B cell (primary cell): ENCODE results near the gene TCFL5. TPM values are rescaled to one million over a fixed set of nuclear protein-coding genes. Genes with fewer than 3 reads are reported as not detected.

Experiments
- ATAC-seq: fragments of 200-7000 bp; cut with Tn5 transposase; one replicate; pipeline ENCODE4 v1.10.0; 2021; ENCODE audit warnings: low read depth, mild to moderate bottlenecking, moderate number of reproducible peaks, moderate library complexity
- CTCF ChIA-PET: fragments of 350-600 bp; sonication (Branson Sonifier 250); formaldehyde crosslinking; loops from one replicate; lab custom pipeline; 2021; ENCODE audit warnings: antibody characterized with exemption, inconsistent platforms; lab: Charles Lee
- POLR2A ChIA-PET: fragments of 350-600 bp; sonication (Branson Sonifier 250); formaldehyde crosslinking; loops from one replicate; lab custom pipeline; 2021; ENCODE audit warnings: antibody characterized with exemption; lab: Charles Lee
- DNase-seq: peaks from one replicate; pipeline ENCODE4 v3.0.0; 2013
- H2AFZ ChIP-seq: 2 replicates; pipeline ENCODE4 v1.6.1; 2012; ENCODE audit warnings: mild to moderate bottlenecking, low read depth, low read length; ENCODE audit not compliant: insufficient read depth, poor library complexity, severe bottlenecking
- H3K27ac ChIP-seq, 2 donors: 1 replicate in 1 of 2; 2 replicates in 1 of 2; pipeline ENCODE4 v1.5.1; 2012 to 2013; ENCODE audit warnings: low read length in 2 of 2, mild to moderate bottlenecking in 2 of 2, moderate library complexity in 1 of 2
- H3K27me3 ChIP-seq, 4 experiments: fragments of 200-600 bp in 1 of 4; sonication (generic) in 1 of 4; replicated peaks in 1 of 4; 1 replicate in 2 of 4; 2 replicates in 2 of 4; pipeline versions ENCODE4 v1.6.1 to v1.7.0; 2013 to 2016; ENCODE audit warnings: low read length in 3 of 4, mild to moderate bottlenecking in 2 of 4, mixed read lengths in 1 of 4, moderate library complexity in 1 of 4; ENCODE audit not compliant: insufficient read depth in 4 of 4, control insufficient read depth in 3 of 4; ENCODE audit errors: control extremely low read depth in 1 of 4
- H3K36me3 ChIP-seq, 2 experiments: replicated peaks in 1 of 2; 1 replicate in 1 of 2; 2 replicates in 1 of 2; pipeline versions ENCODE4 v1.6.1 to v1.7.1; 2013; ENCODE audit warnings: low read length in 1 of 2; ENCODE audit not compliant: insufficient read depth in 2 of 2, control insufficient read depth in 1 of 2; ENCODE audit errors: control extremely low read depth in 1 of 2, extremely low read depth in 1 of 2
- H3K4me1 ChIP-seq, 2 donors: fragments of 200-600 bp in 1 of 2; sonication (generic) in 1 of 2; 1 replicate in 1 of 2; 2 replicates in 1 of 2; pipeline versions ENCODE4 v1.5.1 to v1.6.1; 2013 to 2017; ENCODE audit warnings: low read length in 2 of 2; ENCODE audit not compliant: control insufficient read depth in 2 of 2, insufficient read depth in 2 of 2
- H3K4me2 ChIP-seq: replicated peaks from 2 replicates; pipeline ENCODE3; 2012; ENCODE audit warnings: mild to moderate bottlenecking, low read depth, low read length; ENCODE audit not compliant: poor library complexity, severe bottlenecking
- H3K4me3 ChIP-seq, 5 experiments: fragments of 200-600 bp in 1 of 5; sonication (generic) in 1 of 5; 1 replicate in 3 of 5; 2 replicates in 2 of 5; pipeline versions ENCODE4 v1.5.1 to v1.7.0; 2011 to 2016; ENCODE audit warnings: low read length in 4 of 5, mild to moderate bottlenecking in 4 of 5, low read depth in 2 of 5, control low read depth in 1 of 5, moderate library complexity in 1 of 5; ENCODE audit not compliant: insufficient read depth in 1 of 5; ENCODE audit errors: control extremely low read depth in 1 of 5, extremely low read depth in 1 of 5
- H3K79me2 ChIP-seq: fragments of 200-600 bp; sonication (generic); one replicate; pipeline ENCODE4 v1.6.0; 2016; ENCODE audit warnings: low read length; ENCODE audit not compliant: control insufficient read depth, insufficient read depth
- H3K9ac ChIP-seq: fragments of 200-600 bp; sonication (generic); 2 replicates; pipeline ENCODE4 v1.6.1; 2017; ENCODE audit warnings: mild to moderate bottlenecking, low read length, moderate library complexity
- H3K9me3 ChIP-seq, 3 donors: one replicate each; pipeline versions ENCODE4 v1.6.1 to v1.7.1; 2013; ENCODE audit warnings: low read length in 2 of 3; ENCODE audit not compliant: control insufficient read depth in 2 of 3, insufficient read depth in 1 of 3; ENCODE audit errors: control extremely low read depth in 1 of 3
- H4K20me1 ChIP-seq: 2 replicates; pipeline ENCODE4 v1.6.0; 2012; ENCODE audit warnings: mild to moderate bottlenecking, low read length; ENCODE audit not compliant: insufficient read depth, control insufficient read depth, poor library complexity, severe bottlenecking
- H3K27ac Mint-ChIP-seq: one replicate; pipeline ENCODE4 v1.8.0; 2021; ENCODE audit warnings: mixed read lengths
- H3K27me3 Mint-ChIP-seq: one replicate; pipeline ENCODE4 v1.8.0; 2021; ENCODE audit warnings: mixed read lengths
- H3K4me1 Mint-ChIP-seq: one replicate; pipeline ENCODE4 v1.8.0; 2021; ENCODE audit warnings: mixed read lengths
- H3K4me3 Mint-ChIP-seq: one replicate; pipeline ENCODE4 v1.8.0; 2021; ENCODE audit warnings: mixed read lengths
- H3K9me3 Mint-ChIP-seq: one replicate; pipeline ENCODE4 v1.8.0; 2022; ENCODE audit warnings: mixed read lengths; ENCODE audit not compliant: insufficient read depth
- CTCF ChIP-seq: fragments of 200-600 bp; IDR thresholded peaks from one replicate; pipeline ENCODE4 v1.8.0; 2022; ENCODE audit warnings: antibody characterized with exemption, mild to moderate bottlenecking
- EZH2 ChIP-seq: IDR thresholded peaks from 2 replicates; pipeline ENCODE4 v1.6.1; 2012; ENCODE audit warnings: borderline replicate concordance, low read depth, mild to moderate bottlenecking, moderate library complexity, low read length; ENCODE audit not compliant: insufficient read depth, poor library complexity, severe bottlenecking
- WGBS: methylation state at CpG from one replicate; pipeline ENCODE4 v1.1.5; 2013; ENCODE audit warnings: missing lambda C conversion rate; ENCODE audit not compliant: insufficient coverage; 5-methylcytosine and 5-hydroxymethylcytosine counted together
- intact Hi-C: fragments of 100-400 bp; cut with micrococcal nuclease; formaldehyde crosslinking; loops from one replicate; pipeline ENCODE4 v1.10.0; 2022
- polyA plus RNA-seq: library from polyadenylated mRNA; depleted of rRNA; stranded (reverse); fragments of >200 nt; gene quantifications from 2 replicates; pipeline ENCODE4 v1.2.3, GENCODE V29; 2012
- total RNA-seq, 2 donors: library from RNA; stranded (reverse); fragments of 120-200 nt in 1 of 2; gene quantifications; 1 replicate in 1 of 2; 2 replicates in 1 of 2; pipeline versions ENCODE4 v1.2.3 to v1.2.4, GENCODE V29; 2013 to 2022

Gene TCFL5
- total and polyA plus RNA-seq, 2 donors (not counting 1 experiment from before 2014, with no cell fraction given): 2.0 to 16.2 TPM

DNA sequence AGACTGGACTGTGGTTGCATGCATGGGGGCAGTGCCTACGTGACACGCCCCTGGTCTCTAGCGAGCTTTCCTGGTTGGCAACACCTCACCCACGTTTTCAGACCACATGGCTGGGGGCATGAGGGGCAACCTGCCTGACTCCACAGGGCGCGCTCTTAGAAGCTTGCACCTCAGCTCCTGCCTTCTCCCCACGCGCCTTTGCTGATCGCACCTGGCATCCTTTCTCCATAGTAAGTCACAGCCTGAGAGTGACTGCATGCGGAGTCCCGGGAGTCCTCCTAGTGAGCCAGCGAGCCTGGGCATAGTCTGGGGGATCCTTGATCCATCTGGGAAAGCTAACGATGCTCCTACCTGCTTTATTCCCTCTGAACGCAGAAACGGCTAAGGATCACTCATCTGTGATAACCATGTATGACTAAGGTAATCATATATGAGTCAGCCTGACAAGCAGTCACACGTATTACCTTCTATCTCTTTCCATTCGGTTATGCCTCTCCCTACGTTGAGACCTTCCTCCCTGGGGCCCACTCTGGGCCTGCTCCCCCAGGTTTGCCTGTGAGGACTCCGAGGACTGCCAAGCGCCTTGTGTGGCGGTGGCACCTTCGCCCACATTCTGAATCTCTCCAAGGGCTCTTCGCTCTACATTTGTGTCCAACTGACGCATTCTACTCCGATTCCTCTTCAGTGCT, 4.5 kb downstream of the TCFL5 start:
- no peak for ATAC-seq
- Mint-ChIP-seq H3K4me3 (no peak overlapping the region), H3K4me1 (peaks cover 20% of the 10 kb centered on the region), H3K27ac (no peak overlapping the region), H3K9me3 (no peaks in the 10 kb centered on the region), H3K27me3 (no peaks in the 10 kb centered on the region)
- H3K4me3 ChIP-seq: no peak overlapping the region
- H3K36me3 ChIP-seq: peaks cover 2 to 9% of the 10 kb centered on the region in 2 experiments
- TF ChIP-seq EZH2: no peak
- no peak for TF ChIP-seq CTCF
- no peak overlapping the region for H3K4me2 ChIP-seq
- peaks cover 16% of the 10 kb centered on the region for H4K20me1 ChIP-seq
- ChIA-PET POLR2A (no interaction called here), CTCF (no interaction called here)
- peaks cover 0 to 3% (median 0%) of the 10 kb centered on the region in 3 donors for H3K9me3 ChIP-seq
- peaks cover 9 to 27% of the 10 kb centered on the region in 2 donors for H3K4me1 ChIP-seq
- peaks cover 4% of the 10 kb centered on the region for H3K79me2 ChIP-seq
- 95% methylated on average over 22 of the region's 25 CpGs for WGBS
- no peak overlapping the region for H3K9ac ChIP-seq
- no peak for DNase-seq
- no peak overlapping the region for H2AFZ ChIP-seq
- intact Hi-C loops: no loop called here
- H3K27me3 ChIP-seq: peaks cover 0 to 9% (median 6%) of the 10 kb centered on the region in 4 experiments
- H3K27ac ChIP-seq: no peak overlapping the region

GRCh38 chr20:62855120-62855519, 6.5 kb downstream of the TCFL5 start:
- peaks cover 2 to 9% of the 10 kb centered on the region in 2 experiments for H3K36me3 ChIP-seq
- Mint-ChIP-seq H3K27ac (no peak overlapping the region), H3K9me3 (no peaks in the 10 kb centered on the region), H3K4me3 (no peak overlapping the region), H3K27me3 (no peaks in the 10 kb centered on the region), H3K4me1 (peaks cover 14% of the 10 kb centered on the region)
- H3K9ac ChIP-seq: no peak overlapping the region
- H3K27me3 ChIP-seq: peaks cover 0 to 5% (median 3%) of the 10 kb centered on the region in 4 experiments
- no peak for TF ChIP-seq CTCF
- TF ChIP-seq EZH2: no peak
- H3K27ac ChIP-seq: no peak overlapping the region
- H4K20me1 ChIP-seq: peaks cover 10% of the 10 kb centered on the region
- H3K4me3 ChIP-seq: no peak overlapping the region
- intact Hi-C loops: no loop called here
- 85% methylated on average over 4 of the region's 5 CpGs for WGBS
- ChIA-PET POLR2A (no interaction called here), CTCF (no interaction called here)
- peaks cover under 1 to 21% of the 10 kb centered on the region in 2 donors for H3K4me1 ChIP-seq
- H3K4me2 ChIP-seq: no peak overlapping the region
- ATAC-seq (no peak), DNase-seq (no peak)
- peaks cover 5% of the 10 kb centered on the region for H3K79me2 ChIP-seq
- no peaks in the 10 kb centered on the region for H3K9me3 ChIP-seq
- H2AFZ ChIP-seq: no peak overlapping the region
